ENCODE results near the gene RHAG.
"Not testable (repeated sequence)": the region's sequence is repeated elsewhere in the genome, so short reads cannot be mapped to it uniquely, and the experiment has no call there.

The RHAG gene

DNA sequence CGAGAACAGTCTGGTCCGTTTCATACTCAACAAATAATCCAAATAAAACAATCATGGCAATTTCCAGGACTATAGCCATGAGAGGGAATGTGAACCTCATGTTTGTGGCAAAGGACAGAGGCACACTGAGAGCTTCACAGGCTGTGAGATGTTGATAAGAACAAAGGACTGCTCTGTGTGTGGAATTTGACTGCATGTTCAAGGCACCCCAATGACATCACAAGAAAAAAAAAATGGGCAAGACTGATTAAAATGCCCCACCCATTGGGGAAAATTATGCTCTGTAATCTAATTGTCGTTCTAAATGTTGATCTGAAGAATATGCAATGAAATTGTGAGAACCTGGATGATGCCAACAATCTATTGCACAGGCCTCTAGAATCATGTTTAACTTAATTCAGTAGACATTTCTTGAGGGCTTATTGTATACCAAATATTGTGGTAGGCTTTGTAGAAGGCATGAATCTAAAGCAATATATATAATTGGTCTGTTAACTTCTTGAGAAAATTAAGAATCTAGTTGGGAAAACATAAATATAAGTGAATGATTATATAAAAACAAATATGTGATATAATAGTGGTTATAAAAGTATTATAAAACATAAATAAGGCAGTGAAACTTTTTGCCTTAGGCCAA is at the start of gene RHAG:
TSS of gene RHAG (minus strand) at position 127 of the 637 bp plus-strand sequence. CDS start at position 100, 27 bp downstream.
- H3K4me3 Mint-ChIP-seq = no peak within 1 kb of the TSS
- no peak within 1 kb of the TSS for H3K27ac Mint-ChIP-seq
- no peaks in the 10 kb centered on the region for H3K36me3 Mint-ChIP-seq (ENCODE audit: low read depth)
- H3K4me1 Mint-ChIP-seq (ENCODE audit: low read depth) = no peaks in the 10 kb centered on the region
- H3K27me3 Mint-ChIP-seq = no peaks in the 10 kb centered on the region
- no peaks in the 10 kb centered on the region for H3K9me3 Mint-ChIP-seq
- DNase-seq = no peak

DNA sequence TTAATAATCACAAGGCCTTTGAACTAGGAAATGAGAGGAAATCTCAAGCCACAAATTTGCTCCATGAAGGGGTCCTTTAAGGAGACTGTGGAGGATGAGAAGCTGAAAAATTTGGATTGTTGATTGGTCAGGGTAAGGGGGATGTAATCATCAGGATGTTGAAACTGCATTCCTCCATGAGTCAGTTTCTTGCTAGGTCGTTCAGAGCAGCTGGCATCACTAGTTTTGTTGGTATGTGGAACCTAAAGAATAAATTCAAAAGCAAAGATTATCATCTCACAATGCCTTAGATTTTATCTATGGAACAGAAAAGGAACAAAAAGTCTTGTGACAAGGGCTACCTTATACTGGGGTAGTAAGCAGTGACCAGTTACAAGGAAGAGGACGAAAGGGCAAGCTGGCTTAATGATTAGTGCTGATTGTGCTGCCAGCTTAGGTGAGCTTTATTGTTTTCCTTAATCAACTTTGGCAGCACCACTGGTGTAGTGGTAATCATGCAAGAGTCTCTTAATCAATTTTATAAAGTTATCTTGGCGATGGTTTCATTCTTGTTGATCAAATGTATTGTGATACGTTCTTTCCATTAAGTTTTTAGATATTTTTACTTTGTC is 40.1 kb upstream of the RHAG start:
- Mint-ChIP-seq H3K9me3 (no peaks in the 10 kb centered on the region), H3K27ac (no peak overlapping the region), H3K4me1 (ENCODE audit: low read depth) (no peaks in the 10 kb centered on the region), H3K36me3 (ENCODE audit: low read depth) (no peaks in the 10 kb centered on the region), H3K4me3 (no peak overlapping the region), H3K27me3 (no peaks in the 10 kb centered on the region)
- DNase-seq = no peak

GRCh38 chr6:49675816-49676215 is 39.2 kb upstream of the RHAG start:
- Mint-ChIP-seq H3K27me3 (no peaks in the 10 kb centered on the region), H3K4me1 (ENCODE audit: low read depth) (no peaks in the 10 kb centered on the region), H3K27ac (no peak overlapping the region), H3K9me3 (no peaks in the 10 kb centered on the region), H3K36me3 (ENCODE audit: low read depth) (no peaks in the 10 kb centered on the region), H3K4me3 (no peak overlapping the region)
- DNase-seq = no peak

DNA sequence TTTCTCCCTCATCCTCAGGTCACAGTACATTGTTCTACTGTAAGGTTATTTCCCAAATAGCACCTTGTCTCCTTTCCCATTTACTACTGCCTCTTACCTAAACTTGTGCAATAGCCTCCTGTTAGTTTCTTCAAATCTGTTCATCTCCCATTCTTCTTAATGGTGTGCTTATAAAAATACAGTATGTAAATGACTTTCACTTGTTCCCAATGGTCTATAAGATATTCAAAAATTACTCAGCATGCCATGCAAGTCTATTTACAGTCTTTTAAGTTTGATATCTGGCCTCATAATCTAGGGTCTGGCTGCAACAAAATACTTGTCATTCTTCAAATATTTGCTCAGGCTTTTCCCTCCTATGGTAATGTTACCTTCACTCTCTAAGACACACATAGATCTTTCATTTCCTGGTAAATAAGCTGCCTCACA is 31.5 kb upstream of the RHAG start:
- H3K27me3 Mint-ChIP-seq = no peaks in the 10 kb centered on the region

GRCh38 chr6:49666930-49667757 is 30.5 kb upstream of the RHAG start:
- no peaks in the 10 kb centered on the region for H3K9me3 Mint-ChIP-seq
- H3K4me1 Mint-ChIP-seq (ENCODE audit: low read depth) = no peaks in the 10 kb centered on the region
- no peak overlapping the region for H3K4me3 Mint-ChIP-seq
- H3K36me3 Mint-ChIP-seq (ENCODE audit: low read depth) = no peaks in the 10 kb centered on the region
- no peak overlapping the region for H3K27ac Mint-ChIP-seq
- H3K27me3 Mint-ChIP-seq = no peaks in the 10 kb centered on the region
- no peak for DNase-seq

More for the DNA sequence above, 31.5 kb upstream of the RHAG start:
- no peak overlapping the region for H3K4me3 Mint-ChIP-seq
- H3K36me3 Mint-ChIP-seq (ENCODE audit: low read depth) = no peaks in the 10 kb centered on the region
- H3K27ac Mint-ChIP-seq = no peak overlapping the region
- no peaks in the 10 kb centered on the region for H3K4me1 Mint-ChIP-seq (ENCODE audit: low read depth)
- no peaks in the 10 kb centered on the region for H3K9me3 Mint-ChIP-seq
- DNase-seq = no peak

- Mint-ChIP-seq H3K36me3 (ENCODE audit: low read depth) (no peaks in the 10 kb centered on the region), H3K4me1 (ENCODE audit: low read depth) (no peaks in the 10 kb centered on the region), H3K4me3 (no peak overlapping the region), H3K27me3 (no peaks in the 10 kb centered on the region), H3K27ac (no peak overlapping the region), H3K9me3 (no peaks in the 10 kb centered on the region)
- DNase-seq = no peak
Observed at GRCh38 chr6:49666480-49666879, 29.8 kb upstream of the RHAG start.

DNA sequence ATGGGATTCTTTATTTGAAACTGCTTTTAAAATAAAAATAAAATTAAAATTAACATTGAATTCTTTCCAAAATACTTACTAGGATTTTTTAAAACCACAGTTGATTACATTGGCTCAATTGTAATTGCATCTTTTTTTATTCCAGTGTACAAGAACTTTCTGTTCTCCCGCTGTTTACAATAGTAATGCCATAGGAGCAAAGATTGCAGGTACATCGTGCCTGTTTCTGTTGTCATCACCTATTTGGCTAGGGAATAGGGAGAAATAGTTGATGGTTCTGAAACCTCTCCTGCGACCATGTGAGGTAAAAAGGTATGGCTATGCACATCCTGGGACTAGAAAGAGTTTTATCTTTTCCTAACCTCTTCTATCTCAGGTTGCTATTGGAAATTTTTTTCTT is 28.2 kb upstream of the RHAG start:
- Mint-ChIP-seq H3K36me3 (ENCODE audit: low read depth) (no peaks in the 10 kb centered on the region), H3K4me3 (no peak overlapping the region), H3K9me3 (no peaks in the 10 kb centered on the region), H3K4me1 (ENCODE audit: low read depth) (no peaks in the 10 kb centered on the region), H3K27me3 (no peaks in the 10 kb centered on the region), H3K27ac (no peak overlapping the region)
- DNase-seq = no peak

DNA sequence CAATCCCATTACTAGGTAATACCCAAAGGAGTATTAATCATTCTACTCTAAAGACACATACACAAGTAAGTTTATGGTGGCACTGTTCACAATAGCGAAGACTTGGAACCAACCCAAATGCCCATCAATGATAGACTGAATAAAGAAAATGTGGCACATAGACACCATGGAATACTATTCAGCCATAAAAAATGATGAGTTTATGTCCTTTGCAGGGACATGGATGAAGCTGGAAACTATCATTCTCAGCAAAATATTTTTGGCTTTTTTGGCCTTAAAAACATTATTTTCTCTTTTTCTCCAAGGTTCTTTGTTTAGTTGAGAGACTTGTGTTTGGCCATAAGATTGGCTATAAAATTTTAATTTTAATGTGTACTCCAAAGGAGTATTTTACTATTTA is 27.4 kb upstream of the RHAG start:
- not testable (repeated sequence) for H3K9me3 Mint-ChIP-seq; H3K4me3 Mint-ChIP-seq; H3K27me3 Mint-ChIP-seq; H3K36me3 Mint-ChIP-seq (ENCODE audit: low read depth); DNase-seq; H3K27ac Mint-ChIP-seq; H3K4me1 Mint-ChIP-seq (ENCODE audit: low read depth)

- H3K4me1 Mint-ChIP-seq (ENCODE audit: low read depth) = no peaks in the 10 kb centered on the region
- H3K9me3 Mint-ChIP-seq = no peaks in the 10 kb centered on the region
- H3K27ac Mint-ChIP-seq = no peak overlapping the region
- no peaks in the 10 kb centered on the region for H3K36me3 Mint-ChIP-seq (ENCODE audit: low read depth)
- no peak for DNase-seq
- H3K27me3 Mint-ChIP-seq = no peaks in the 10 kb centered on the region
- H3K4me3 Mint-ChIP-seq = no peak overlapping the region
Observed at GRCh38 chr6:49662892-49663261, 26.2 kb upstream of the RHAG start.

DNA sequence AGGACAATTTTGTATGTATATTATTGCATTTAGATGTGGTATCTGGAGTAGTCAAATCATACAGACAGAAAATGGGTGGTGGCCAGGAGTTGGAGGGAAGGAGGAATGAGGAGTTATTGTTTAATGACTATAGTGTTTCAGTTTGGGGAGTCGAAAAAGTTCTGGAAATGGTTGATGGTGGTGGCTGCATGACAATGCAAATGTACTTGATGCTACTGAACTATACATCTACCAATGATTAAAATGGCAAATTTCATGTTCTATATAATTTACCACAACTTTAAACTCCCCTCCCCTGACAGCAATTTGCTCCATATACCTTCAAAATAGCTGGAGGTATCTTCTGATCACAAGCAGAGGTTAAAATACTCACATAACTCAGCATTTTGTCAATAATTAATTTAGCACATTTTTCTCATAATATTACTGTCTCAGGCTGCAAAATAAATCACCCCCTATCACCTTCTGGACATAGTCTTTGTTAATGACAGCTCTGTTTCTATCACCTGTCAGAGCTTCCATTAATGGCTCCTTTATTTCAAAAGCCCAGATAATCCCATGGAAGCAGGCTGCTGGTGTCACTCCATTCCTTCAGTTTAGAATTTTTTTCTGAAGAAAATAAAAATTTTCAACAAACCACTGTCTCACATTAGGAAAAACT is 25.7 kb upstream of the RHAG start:
- Mint-ChIP-seq H3K27me3 (no peaks in the 10 kb centered on the region), H3K27ac (no peak overlapping the region), H3K9me3 (no peaks in the 10 kb centered on the region), H3K4me1 (ENCODE audit: low read depth) (no peaks in the 10 kb centered on the region), H3K4me3 (no peak overlapping the region), H3K36me3 (ENCODE audit: low read depth) (no peaks in the 10 kb centered on the region)
- no peak for DNase-seq

GRCh38 chr6:49653942-49654341 is 17.3 kb upstream of the RHAG start:
- no peak for DNase-seq
- no peak overlapping the region for H3K27ac Mint-ChIP-seq
- H3K27me3 Mint-ChIP-seq = no peaks in the 10 kb centered on the region
- no peaks in the 10 kb centered on the region for H3K9me3 Mint-ChIP-seq
- no peak overlapping the region for H3K4me3 Mint-ChIP-seq
- H3K4me1 Mint-ChIP-seq (ENCODE audit: low read depth) = no peaks in the 10 kb centered on the region
- H3K36me3 Mint-ChIP-seq (ENCODE audit: low read depth) = no peaks in the 10 kb centered on the region

DNA sequence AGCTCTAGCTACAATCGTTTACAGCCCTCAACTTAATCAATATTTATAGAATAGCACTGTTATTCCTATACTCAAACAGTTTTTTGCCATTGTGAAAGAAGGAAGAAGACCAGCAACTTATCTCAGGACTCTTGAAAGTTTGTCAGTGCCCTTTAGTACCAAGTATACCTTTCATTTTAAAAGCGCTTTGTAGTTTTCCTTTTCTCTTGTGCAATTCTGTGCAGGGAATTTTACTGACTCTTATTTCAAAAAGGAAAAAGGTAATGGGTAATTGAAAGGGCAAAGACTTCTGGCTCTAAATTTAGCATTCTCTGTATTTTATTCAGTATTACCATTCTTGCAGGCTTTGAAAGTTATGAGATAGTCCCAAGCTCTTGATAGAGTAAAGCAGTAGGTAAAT is 16.8 kb upstream of the RHAG start:
- no peak for DNase-seq

GRCh38 chr6:49651239-49651638 is 14.6 kb upstream of the RHAG start:
- Mint-ChIP-seq H3K36me3 (ENCODE audit: low read depth) (no peaks in the 10 kb centered on the region), H3K4me3 (no peak overlapping the region), H3K9me3 (no peaks in the 10 kb centered on the region), H3K27me3 (no peaks in the 10 kb centered on the region), H3K27ac (no peak overlapping the region), H3K4me1 (ENCODE audit: low read depth) (no peaks in the 10 kb centered on the region)
- DNase-seq = no peak

More for the DNA sequence above, 16.8 kb upstream of the RHAG start:
- H3K36me3 Mint-ChIP-seq (ENCODE audit: low read depth) = no peaks in the 10 kb centered on the region
- no peaks in the 10 kb centered on the region for H3K9me3 Mint-ChIP-seq
- H3K27me3 Mint-ChIP-seq = no peaks in the 10 kb centered on the region
- H3K27ac Mint-ChIP-seq = no peak overlapping the region
- H3K4me1 Mint-ChIP-seq (ENCODE audit: low read depth) = no peaks in the 10 kb centered on the region
- H3K4me3 Mint-ChIP-seq = no peak overlapping the region

GRCh38 chr6:49649988-49650387 is 13.3 kb upstream of the RHAG start:
- H3K4me1 Mint-ChIP-seq (ENCODE audit: low read depth) = no peaks in the 10 kb centered on the region
- no peaks in the 10 kb centered on the region for H3K27me3 Mint-ChIP-seq
- DNase-seq = no peak
- H3K9me3 Mint-ChIP-seq = no peaks in the 10 kb centered on the region
- H3K36me3 Mint-ChIP-seq (ENCODE audit: low read depth) = no peaks in the 10 kb centered on the region
- H3K27ac Mint-ChIP-seq = no peak overlapping the region
- H3K4me3 Mint-ChIP-seq = no peak overlapping the region

DNA sequence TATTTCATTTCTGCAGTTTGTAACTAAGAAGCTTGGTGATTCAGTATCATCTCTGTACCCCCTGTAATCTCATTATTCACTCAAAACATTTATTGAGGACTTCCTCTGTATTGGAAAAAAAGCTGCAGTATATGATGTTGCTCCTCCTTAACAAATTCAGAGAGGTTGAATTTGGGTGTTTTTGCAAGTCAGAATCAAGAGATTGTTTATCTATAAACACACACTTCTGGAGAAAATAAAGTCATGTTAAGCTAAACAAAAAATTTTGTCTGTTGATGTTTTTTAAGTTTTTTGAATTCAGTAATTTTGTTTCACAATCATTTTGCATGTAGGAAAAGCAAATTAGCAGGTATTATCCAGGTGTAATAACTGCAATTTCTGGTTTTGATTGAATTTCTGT is 11.4 kb upstream of the RHAG start:
- Mint-ChIP-seq H3K27me3 (no peaks in the 10 kb centered on the region), H3K4me1 (ENCODE audit: low read depth) (no peaks in the 10 kb centered on the region), H3K27ac (no peak overlapping the region), H3K36me3 (ENCODE audit: low read depth) (no peaks in the 10 kb centered on the region), H3K9me3 (no peaks in the 10 kb centered on the region), H3K4me3 (no peak overlapping the region)
- no peak for DNase-seq
